COLO668 (cell line): Measurements from ENCODE around the gene GGA1.
"Not testable (repeated sequence)": the region's sequence is repeated elsewhere in the genome, so short reads cannot be mapped to it uniquely, and the experiment has no call there.

Source experiments
- DNase-seq: peaks from one replicate; lab custom pipeline; 2025; ENCODE audit not compliant: unreplicated experiment; lab: John Stamatoyannopoulos, UW

Gene GGA1

DNA sequence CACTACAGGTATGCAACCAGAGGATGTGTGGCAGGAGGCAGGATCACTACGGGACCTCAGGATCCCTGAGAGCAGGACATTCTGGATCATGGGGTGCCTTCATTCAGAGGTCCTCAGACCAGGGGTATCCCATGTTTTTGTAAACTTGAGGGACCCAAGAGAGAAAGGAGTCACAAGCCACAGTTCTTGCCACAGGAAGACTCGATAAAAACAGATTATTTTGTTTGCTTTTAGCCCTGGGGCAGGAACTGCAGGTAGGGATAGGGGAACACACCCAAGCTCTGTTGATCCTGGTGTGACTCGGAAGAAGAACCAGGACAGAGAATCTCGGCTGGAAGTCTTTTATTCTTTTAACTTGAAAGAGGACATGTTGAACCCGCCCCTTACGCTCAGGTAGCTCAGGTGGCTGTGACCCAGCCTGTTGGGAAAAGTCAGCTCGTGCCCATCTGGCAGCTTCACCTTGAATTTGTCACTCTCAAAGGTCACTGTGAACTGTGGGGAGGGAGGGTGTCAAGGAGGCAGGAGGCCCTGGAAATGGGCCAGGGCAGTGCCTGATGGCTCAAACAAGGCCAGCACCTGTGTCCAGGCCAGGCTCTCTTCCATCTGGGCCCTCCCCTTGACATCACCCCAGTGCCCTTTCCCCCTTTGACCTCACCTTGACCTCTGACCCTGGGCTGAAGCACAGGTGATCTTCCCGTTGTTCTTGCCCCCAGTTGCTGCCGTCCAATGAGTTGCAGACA is 38.5 kb upstream of the GGA1 start:
- no peak for DNase-seq

DNA sequence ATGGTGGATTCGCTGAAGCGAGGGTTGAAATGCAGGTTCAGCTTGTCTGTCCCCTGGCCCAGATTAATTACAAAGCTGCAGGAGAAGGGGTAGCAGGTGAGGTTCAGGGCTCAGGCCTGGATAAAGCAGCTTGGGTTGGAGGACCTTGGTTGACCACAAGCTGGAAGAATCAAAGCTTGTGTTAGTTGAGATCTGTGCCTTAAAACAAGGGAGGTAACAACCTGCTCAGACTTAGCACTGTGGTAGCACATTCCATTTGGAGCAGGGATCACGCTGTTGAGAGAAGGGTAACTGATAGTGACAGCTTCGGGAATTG is 38.0 kb upstream of the GGA1 start:
- DNase-seq, result no peak

DNA sequence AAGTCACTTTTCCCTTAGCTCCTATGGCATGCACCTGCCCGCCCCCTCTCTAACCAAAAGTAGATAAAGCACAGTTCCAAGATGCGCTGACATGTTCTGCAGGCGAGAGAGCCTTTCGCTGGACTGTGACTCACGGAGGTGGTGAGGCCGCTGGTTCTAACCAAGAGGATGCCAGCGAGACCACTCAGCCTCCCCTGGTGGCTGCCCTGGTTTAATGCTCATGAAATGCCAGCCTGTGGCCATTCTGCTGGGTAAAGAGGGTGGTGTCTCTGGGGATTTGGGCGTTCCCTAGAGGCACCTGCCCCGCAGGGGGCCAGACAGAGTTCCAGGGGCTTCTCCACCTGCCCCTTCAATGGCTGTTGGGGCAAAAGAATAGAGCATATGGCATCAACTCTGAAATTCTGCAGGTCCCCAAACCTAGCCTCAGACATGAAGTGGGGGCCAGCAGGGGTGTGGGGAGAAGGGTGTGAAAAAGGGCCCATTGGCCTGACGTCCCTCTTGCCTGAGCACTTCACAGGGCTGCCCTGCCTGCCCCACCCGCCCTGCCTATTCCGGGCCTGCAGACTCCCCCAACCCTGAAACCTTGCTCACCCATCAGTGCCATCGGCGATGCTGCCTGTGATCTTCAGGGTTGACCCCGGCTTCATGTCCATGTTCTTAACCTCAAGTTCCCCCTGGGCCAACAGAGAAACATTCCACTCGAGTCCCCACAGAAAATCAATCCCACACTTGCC is 37.2 kb upstream of the GGA1 start:
- no peak for DNase-seq

DNA sequence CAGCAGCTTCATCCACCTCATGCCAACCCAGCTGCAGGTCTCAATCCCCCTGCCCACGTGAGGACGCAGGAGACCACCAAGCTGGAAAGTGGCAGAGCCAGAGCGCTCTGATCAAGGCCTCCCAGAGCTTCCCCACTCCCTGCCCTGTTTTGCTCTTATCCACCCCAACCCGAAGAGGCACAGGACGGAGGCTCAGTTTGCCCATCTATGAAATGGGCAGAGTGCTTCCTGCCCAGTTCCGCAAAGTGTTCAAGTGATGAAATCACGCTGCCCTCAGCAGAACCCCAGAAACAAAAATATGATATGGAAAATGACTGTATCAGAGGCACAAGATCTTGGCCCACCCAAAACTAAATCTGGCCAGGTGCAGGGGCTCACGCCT is 36.7 kb upstream of the GGA1 start:
- no peak for DNase-seq

DNA sequence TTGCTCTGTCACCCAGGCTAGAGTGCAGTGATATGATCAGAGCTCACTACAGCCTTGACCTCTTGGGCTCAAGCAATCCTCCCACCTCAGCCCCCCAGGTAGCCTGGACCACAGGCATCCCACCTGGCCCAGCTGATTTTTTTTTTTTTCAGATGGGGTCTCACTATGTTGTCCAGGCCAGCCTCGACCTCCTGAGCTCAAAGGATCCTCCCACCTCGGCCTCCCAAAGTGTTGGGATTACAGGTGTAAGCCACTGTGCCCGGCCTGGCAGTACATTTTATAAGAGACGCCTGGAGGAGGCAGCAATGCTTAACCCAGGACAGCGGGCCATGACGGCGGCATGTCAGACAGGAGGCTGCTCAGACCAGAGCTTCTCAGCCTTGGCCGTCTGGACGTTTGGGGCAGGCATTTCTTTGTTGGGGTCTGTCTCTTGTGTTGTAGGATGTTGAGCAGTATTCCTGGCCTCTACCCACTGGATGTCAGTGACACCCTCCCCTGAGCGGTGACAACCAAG is 33.1 kb upstream of the GGA1 start:
- DNase-seq, result no peak

DNA sequence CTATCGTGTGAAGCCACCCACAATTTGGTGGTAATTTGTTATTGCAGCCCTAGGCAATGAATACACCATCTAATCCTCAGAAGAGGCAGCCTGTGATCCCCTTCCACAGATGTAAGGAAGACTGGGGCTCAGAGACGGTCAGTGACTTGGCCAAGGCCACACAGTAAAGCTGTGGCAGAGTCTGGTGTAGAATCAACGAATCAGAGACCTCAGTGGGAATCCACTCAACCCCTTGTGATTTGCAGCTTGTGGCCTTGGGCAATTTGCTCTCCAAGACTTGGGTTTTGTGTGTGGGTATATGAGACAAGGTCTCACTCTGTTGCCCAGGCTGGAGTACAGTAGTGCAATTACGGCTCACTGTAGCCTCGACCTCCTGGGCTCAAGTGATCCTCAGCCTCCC is 30.6 kb upstream of the GGA1 start:
- DNase-seq, result no peak

DNA sequence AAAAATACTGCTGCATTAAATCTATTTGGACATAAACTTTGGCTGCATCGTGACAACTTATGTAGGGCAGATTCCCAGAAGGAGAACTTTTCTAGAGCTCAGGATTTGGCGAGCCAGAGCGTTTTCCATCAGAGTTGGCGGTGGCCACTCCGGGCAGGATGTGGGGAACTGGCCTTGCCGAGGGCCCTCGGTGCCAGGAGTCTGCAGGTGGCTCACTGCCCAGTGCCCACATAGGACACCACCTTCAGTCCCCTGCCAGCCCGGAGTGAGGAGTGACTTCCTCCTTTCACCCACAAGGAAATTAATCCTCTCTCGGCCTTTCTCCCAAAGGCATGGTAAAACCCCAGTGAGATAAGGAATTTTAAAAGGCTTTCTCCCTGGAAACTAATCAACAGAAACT is 27.1 kb upstream of the GGA1 start:
- DNase-seq, result no peak

DNA sequence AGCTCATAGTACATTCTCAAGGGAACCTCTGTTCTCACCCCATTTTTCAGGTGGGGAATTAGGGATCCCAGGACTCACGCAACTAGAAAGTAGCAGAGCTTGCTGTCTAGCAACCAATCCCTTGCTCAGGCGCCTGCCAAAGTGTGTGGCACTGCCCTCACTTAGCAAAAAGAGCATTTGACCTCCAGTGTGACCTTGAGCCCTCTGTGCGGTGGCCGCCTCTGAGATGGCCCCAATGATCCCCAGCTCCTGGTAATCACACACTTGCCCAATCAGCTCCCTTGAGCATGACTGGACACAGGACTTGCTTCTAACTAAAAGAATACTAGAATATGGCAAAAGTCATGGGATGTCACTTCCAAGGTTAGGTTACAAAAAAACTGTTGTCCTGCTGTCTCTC is 26.1 kb upstream of the GGA1 start:
- DNase-seq, result no peak

DNA sequence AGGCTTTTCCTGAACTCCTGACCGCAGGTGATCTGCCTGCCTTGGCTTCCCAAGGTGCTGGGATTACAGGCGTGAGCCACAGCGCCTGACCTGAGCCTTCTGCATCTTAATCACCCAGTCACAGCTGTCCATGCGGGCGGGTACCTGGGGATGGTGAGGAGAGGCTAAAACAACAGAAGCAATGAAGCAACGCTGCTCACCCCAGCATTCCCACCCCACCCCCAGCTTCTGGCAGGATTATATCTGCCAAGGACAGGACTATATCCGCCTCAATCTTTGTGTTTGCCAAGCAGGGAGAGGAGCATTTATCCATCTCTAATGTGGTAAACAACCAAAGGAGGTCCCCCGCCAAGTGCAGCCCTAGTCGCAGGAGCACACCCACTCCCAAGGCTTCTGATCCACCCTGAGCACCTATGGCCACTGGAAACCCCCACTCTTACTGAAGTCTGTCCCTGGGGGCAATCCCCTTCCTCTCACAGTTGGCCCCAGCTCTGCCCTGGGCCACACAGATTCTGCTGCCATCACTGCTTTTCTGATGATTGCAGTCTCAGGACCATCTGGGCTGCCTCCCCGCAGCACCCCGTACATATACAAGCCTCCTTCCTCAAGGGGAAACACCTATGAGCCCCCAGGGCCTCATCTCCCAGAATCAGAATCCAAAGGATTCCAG is 20.0 kb upstream of the GGA1 start:
- DNase-seq, result no peak

DNA sequence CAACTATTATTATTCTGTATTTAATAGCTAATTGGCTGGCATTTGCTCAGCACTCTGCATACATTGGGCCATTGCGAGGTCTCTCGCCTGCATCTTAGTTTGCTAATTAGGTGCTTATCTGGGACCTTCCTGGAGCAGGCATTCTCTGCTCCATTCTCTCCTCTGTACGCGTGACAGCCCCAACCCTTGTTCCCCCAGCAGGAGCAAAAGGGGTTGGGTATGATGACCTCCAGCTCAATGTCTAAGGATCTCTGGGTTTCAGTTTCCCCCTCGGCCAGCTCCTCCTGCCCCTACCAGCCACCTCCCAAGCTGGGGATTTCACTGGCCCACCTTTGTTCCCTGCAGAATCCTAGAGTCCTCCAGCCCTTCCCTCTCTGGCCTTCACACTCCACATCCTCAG is 19.0 kb upstream of the GGA1 start:
- DNase-seq, result no peak

DNA sequence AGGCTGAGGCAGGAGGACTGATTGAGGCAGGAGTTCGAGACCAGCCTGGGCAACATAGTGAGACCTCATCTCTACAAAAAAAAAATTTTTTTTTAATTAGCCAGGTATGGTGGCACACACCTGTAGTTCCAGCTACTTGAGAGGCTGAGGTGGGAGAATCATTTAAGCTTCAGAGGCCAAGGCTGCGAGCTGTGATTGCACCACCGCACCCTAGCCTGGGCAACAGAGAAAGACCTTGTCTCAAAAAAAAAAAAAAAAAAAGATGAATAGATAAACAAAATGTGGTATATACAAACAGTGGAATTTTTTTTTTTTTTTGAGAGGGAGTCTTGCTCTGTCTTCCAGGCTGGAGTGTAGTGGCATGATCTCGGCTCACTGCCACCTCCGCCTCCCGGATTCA is 17.6 kb upstream of the GGA1 start:
- not testable (repeated sequence) for DNase-seq

DNA sequence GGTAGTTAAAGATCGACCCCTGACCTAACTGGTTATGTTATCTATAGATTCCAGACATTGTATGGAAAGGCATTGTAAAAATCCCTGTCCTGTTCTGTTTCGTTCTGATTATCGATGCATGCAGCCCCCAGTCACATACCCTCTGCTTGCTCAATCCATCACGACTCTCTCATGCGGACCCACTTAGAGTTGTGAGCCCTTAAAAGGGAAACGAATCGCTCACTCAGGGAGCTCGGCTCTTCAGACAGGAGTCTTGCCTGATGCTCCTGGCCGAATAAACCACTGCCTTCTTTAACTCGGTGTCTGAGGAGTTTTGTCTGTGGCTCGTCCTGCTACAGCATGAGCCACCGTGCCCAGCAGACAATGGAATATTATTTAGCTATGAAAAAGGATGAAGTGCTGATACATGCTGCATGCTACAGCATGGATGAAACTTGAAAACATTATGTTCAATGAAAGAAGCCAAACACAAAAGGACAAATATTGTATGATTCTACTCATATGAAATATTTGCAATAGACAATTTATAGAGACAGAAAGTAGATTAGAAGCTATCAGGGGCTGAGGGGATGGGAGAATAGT is 16.7 kb upstream of the GGA1 start:
- DNase-seq, result no peak

DNA sequence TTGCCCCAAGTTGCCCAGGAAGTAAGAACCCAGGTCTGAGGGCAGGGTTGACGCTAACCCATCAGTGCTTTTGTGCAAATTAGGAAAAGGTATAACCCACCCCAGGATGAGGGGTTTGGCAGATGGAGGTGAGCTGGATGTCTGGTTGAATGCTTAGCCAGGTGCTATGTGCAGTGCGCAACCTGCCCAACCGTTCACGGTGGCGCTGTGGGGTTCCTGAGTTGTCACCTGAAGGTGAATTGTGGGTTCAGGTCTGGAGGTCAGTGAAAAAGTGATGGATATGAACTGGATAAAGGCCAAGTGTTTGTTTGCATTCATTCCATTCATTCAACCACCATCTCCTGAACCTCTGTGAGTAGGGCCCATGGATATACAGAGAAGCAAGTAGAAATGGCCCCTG is 14.4 kb upstream of the GGA1 start:
- DNase-seq, result peak; percentile 19

DNA sequence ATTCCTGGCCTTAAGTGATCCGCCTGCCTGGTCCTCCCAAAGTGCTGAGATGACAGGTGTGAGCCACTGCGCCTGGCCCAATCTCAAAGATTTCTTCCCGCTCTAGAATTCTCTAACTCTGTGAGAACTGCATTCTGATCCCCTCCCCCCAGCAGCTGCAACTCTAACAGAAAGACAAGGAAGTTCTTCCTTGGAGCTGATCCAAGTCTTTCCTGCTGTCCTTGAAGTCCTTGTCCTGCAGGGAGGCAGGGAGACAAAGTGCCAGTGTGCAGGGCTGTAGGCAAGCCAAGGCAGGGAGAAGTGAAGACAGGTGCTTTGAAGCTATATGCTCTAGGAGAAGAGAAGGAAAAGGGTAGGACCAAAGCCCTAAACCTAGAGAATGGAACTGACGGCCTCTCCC is 9.5 kb upstream of the GGA1 start:
- DNase-seq, result no peak

DNA sequence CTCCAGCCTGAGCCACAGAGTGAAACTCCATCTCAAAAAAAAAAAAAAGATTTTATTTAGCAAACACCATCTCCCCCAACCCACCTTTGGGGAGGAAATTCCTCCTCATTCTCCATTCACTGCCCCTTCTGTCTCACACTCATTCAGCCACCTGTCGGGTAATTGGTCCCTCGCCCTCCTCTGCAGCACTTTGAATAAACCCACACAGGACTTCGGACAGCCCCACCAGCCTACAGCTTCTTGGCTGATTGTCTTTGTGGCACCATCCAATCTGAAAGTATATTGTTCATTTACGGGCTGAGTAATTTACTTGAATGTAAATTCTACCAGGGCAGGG is 7.5 kb upstream of the GGA1 start:
- no peak for DNase-seq

DNA sequence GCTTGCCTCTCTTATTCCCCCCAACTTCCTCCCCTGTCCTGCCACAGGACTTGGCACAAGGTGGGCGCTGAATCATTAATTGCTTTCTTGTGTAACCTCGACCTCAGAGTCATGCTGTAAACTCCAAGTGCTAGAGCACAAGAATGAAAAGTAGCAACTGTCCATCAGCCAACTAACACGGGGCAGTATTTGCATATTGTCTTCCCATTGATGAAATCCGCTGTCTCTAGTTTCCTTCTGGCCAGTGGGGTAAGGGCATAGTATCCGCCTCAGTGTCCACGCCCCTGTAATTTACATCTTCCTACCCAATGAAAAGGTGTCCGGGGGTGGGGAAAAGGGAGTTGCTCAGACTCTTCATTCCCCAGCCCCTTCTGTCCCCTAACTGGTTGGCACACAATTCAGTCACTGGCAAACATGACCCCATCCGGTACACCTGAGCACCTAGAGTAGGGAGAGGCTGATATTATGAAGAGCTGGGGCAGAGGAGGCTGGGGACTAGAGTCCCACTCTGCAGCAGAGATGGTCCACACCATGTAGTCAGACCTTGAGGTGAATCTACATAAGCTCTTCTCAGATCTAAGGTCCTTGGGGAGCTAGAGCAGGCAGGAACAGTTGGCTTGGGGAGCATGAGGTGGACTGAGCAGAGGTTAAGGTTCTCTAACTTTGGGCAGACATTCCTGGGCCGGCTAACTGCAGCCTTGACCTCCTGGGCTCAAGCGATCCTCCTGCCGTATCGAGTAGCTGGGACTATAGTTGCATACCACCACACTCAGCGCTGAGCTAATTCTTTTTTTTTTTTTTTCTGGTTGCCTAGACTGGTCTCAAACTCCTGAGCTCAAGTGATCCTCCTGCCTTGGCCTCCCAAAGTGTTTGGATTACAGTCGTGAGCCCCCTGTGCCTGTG is 6.8 kb upstream of the GGA1 start:
- no peak for DNase-seq

DNA sequence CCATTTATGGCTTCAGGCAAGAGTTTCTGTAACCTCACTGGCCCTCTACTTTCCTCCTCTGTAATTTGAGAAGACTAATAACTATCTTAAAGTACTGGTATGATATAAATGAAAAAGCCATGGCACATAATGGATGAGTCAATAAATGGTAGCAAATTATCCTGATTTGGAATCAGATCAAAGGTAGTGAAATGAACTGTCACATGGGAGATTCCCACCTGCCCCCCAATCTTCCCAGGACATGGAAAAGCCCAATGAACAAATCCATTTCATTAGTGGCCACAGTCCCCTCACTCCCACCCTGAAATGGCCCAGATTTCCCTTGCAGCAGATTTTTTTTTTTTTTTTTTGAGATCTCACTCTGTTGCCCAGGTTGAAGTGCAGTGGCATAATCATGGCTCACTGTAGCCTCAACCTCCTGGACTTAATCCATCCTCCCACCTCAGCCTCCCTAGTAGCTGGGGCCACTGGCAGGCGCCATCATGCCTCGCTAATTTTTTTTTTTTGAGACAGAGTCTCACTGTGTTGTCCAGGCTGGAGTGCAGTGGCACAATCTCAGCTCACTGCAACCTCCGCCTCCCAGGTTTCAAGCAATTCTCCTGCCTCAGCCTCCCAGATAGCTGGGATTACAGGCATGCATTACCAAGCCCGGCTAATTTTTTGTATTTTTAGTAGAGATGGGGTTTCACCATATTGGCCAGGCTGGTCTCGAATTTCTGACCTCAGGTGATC is 5.9 kb upstream of the GGA1 start:
- not testable (repeated sequence) for DNase-seq

DNA sequence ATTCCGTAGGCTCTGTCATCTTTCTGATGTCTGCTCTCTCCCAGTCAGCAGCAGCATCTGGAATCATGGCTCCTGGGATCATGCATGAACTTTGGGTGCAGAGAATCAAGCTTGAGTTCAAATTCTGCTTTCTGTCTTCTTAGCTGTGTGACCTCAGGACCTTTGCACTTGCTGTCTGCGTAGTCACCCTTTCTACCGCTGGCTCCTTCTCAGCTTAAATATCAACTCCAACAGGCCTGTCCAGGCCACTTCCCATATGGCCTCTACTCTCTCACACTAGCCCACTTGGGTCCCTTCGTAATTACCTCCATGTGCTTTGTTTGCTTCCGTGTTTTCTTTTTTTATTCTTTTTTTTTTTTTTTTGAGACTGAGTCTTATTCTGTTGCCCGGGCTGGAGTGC is 4.6 kb upstream of the GGA1 start:
- no peak for DNase-seq

DNA sequence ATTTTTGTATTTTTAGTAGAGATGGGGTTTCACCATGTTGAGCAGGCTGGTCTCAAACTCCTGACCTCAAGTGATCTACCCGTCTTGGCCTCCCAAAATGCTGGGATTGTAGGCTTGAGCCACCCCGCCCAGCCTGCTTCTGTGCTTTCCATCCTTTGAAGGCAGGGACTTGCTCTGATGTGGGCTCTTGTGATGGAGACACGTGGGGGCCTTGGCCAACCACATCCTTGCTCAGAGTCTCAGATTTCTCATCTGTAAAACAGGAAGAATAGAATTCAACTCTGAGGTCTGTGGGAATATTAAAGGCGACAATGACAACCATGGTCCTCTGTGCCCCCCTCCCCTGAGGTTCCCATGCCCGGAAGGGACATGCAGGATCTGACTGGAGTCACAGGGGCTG is 3.8 kb upstream of the GGA1 start:
- DNase-seq, result no peak
